ENCODE data around the gene HINT3.

- TF ChIP-seq, protein P1, sequence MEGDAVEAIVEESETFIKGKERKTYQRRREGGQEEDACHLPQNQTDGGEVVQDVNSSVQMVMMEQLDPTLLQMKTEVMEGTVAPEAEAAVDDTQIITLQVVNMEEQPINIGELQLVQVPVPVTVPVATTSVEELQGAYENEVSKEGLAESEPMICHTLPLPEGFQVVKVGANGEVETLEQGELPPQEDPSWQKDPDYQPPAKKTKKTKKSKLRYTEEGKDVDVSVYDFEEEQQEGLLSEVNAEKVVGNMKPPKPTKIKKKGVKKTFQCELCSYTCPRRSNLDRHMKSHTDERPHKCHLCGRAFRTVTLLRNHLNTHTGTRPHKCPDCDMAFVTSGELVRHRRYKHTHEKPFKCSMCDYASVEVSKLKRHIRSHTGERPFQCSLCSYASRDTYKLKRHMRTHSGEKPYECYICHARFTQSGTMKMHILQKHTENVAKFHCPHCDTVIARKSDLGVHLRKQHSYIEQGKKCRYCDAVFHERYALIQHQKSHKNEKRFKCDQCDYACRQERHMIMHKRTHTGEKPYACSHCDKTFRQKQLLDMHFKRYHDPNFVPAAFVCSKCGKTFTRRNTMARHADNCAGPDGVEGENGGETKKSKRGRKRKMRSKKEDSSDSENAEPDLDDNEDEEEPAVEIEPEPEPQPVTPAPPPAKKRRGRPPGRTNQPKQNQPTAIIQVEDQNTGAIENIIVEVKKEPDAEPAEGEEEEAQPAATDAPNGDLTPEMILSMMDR (IDR thresholded peaks at IDR 0.05) = no peak
- TF ChIP-seq POLR2A (IDR thresholded peaks at IDR 0.05) = no peak
These were observed 27.7 kb downstream of the HINT3 start for GRCh38 chr6:125984311-125984710.

Measured in sigmoid colon (tissue), 3 donors.